AG04449 (cell line): ENCODE measurements around the gene MDM2.

Experiments used
- CTCF ChIA-PET: fragments of 350-600 bp; formaldehyde crosslinking; extraction: SDS; loops from one replicate; lab custom pipeline; 2021; ENCODE audit warnings: antibody characterized with exemption; lab: Yijun Ruan, JAX
- POLR2A ChIA-PET: fragments of 400-600, 350-600 bp; formaldehyde crosslinking; extraction: SDS; loops from one replicate; lab custom pipeline; 2020; ENCODE audit warnings: antibody characterized with exemption, inconsistent platforms; lab: Yijun Ruan, JAX
- DNase-seq: peaks from one replicate; pipeline ENCODE4 v3.0.0-alpha.2; 2010; ENCODE audit warnings: low read depth, low spot score
- H3K4me3 ChIP-seq: 2 replicates; pipeline ENCODE4 v1.5.1; 2011; ENCODE audit warnings: low read depth, mild to moderate bottlenecking, control low read depth, low read length
- TF ChIP-seq, protein P1 (sequence below): IDR thresholded peaks from one replicate; pipeline ENCODE4 v1.5.1; 2011; ENCODE audit warnings: mild to moderate bottlenecking, moderate library complexity, low read length, control low read depth, inconsistent platforms; ENCODE audit not compliant: insufficient read depth; ENCODE audit errors: missing control alignments

The MDM2 gene

DNA sequence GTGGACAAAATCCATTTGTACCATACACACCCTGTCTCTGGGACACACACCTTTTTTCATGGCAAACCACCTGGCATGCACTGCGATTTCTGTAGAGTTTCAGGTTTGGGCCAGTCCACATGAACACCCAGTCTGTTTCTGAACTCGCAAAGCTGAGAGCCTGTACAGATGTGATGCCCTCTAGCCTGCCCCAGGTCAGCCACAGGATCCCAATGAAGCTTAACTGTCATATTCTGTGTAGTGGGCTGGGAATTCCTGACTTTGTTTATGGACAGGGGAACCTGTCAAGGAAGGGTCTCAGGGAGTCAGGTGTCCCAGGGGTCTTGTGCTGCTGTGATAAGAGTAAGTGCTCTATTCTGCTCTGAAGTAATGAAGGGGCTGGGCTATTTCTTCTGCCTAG, 85.2 kb downstream of the MDM2 start:
- DNase-seq = no peak
- CTCF ChIA-PET = no interaction called here
- TF ChIP-seq, protein P1, sequence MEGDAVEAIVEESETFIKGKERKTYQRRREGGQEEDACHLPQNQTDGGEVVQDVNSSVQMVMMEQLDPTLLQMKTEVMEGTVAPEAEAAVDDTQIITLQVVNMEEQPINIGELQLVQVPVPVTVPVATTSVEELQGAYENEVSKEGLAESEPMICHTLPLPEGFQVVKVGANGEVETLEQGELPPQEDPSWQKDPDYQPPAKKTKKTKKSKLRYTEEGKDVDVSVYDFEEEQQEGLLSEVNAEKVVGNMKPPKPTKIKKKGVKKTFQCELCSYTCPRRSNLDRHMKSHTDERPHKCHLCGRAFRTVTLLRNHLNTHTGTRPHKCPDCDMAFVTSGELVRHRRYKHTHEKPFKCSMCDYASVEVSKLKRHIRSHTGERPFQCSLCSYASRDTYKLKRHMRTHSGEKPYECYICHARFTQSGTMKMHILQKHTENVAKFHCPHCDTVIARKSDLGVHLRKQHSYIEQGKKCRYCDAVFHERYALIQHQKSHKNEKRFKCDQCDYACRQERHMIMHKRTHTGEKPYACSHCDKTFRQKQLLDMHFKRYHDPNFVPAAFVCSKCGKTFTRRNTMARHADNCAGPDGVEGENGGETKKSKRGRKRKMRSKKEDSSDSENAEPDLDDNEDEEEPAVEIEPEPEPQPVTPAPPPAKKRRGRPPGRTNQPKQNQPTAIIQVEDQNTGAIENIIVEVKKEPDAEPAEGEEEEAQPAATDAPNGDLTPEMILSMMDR = no peak
- POLR2A ChIA-PET = no interaction called here
- no peak overlapping the region for H3K4me3 ChIP-seq

DNA sequence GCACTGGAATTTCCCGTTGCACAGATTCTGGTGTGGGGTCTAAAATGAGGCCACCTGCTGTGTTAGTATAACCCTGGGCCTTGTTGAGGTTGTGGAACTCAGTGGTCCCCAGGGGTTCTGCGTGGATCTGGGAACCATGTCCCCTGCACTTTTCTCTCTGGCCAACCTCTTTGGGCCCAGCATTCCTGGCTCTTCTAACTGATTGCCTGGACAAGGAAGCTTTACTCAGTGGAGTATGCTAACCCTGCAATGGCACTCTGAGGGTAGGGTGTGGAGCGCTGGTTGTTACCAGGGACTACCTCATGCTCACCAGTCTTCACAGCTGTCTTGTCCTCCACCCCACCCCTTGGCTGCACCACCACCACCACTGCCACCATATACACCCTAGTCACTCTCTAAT, 85.8 kb downstream of the MDM2 start:
- no peak overlapping the region for H3K4me3 ChIP-seq
- ChIA-PET POLR2A (no interaction called here), CTCF (no interaction called here)
- DNase-seq = no peak
- TF ChIP-seq, protein P1 = no peak

DNA sequence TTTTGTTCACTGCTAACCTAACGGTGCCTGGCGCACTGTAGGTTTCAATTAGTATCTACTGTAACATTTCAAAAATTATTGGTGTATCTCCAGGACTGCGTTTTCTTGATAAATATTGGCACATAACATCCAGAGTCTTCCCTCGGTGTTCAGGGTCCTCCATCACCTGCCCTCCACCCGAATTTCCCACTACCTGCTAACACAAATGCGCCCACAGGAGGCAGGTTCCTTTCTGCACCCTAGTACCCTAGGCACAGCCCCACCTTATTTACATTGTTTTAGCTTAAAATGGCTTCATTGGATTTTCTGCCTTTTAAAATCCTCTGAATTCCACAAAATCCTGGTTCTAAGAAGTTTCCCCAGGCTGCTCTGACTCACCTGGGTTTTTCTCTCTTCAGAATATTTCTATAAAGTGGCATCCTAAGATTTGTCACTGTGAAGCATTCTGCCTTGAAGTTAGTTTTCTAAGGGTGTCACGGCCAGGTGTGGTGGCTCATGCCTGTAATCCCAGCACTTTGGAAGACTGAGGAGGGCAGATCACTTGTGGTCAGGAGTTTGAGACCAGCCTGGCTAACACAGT, 86.4 kb downstream of the MDM2 start:
- ChIA-PET POLR2A (no interaction called here), CTCF (no interaction called here)
- DNase-seq = no peak
- TF ChIP-seq, protein P1 = no peak
- H3K4me3 ChIP-seq = no peak overlapping the region

DNA sequence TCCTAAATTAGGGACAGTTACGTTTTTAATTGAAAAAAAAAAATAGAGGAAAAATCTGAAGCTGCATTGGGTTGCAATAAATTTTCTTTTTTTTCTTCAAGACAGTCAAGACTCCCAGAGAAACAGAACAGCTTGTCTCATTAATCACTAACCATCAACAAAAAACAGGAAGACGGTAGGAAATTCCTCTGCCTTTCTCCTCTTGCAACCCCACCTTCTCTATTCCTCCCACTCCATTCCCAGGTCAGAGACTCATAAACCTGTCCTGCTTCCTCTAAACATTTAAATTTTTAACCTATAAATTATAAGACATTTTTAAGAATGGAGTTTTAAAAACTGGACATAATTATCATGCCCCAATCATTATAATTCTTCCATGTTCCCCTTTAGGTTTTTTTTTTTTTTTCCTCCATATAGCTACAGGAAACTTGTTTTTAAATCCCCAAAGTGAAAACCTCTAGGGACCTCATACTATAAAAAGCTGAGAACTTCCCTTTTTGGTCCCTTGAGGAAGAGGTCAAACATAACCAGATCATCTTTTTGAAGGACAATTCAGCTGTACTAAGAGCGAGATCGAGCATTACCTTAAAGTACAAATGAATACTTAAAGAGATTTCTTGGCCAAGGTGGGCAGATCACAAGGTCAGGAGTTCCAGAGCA, 89.0 kb downstream of the MDM2 start:
- no peak for DNase-seq
- ChIA-PET POLR2A (interaction anchor here (0.6 kb wide), 1 partner anchor 19 kb away, joined by 3 read pairs; no protein-coding TSS in a partner anchor), CTCF (interaction anchor here (0.6 to 1.7 kb wide), 4 partner anchors 12 to 182 kb away, joined by 3 to 8 read pairs (median 6); no protein-coding TSS in a partner anchor)
- TF ChIP-seq, protein P1 = no peak
- H3K4me3 ChIP-seq = no peak overlapping the region

DNA sequence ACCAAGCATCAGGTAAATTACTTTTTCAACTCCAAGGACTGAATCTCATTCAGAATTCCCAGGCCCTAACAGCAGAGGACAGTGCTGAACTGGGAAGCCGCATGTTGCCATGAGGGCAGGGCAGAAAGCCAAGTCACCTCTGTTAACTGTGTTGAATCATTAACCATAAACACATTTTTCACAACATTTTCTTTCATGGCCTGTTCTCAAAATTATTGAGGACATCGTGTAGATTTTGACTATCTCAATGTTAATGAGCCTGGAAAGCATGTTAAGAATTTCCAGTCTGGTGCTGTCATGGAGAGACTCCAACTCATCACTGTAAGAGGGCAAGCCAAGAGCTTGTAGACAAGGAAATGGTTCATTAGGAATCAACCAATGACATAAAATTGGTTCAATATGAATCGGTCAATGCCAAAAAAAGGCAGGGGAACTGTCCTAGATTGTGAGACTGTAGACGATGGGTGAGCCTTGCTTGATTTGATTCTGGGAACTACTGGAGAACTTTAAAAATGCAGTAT, 91.3 kb downstream of the MDM2 start:
- peak; percentile 68 for DNase-seq
- POLR2A ChIA-PET = no interaction called here
- TF ChIP-seq, protein P1 = peak; percentile 62
- H3K4me3 ChIP-seq = no peak overlapping the region
- CTCF ChIA-PET = interaction anchor here (1.5 kb wide), 2 partner anchors 11 to 170 kb away, joined by 5 to 8 read pairs; no protein-coding TSS in a partner anchor

DNA sequence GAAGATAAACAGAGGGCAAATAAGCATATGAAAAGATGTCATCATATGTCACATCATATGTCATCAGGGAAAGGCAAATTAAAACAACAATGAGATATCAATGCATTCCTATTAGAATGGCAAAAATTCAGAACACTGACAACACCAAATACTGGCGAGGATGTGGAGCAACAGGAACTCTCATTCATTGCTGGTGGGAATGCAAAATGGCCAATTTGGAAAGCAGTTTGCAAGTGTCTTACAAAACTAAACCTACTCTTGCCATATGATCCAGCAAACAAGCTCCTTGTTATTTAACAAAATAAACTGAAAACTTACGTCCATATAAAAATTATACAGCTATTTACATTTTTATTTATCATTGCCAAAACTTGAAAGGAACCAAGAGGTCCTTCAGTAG, 92.3 kb downstream of the MDM2 start:
- no peak for DNase-seq
- TF ChIP-seq, protein P1 = no peak
- ChIA-PET CTCF (interaction anchor here (1.2 to 1.5 kb wide), 3 partner anchors 10 to 256 kb away, joined by 3 to 8 read pairs (median 5); no protein-coding TSS in a partner anchor), POLR2A (no interaction called here)
- no peak overlapping the region for H3K4me3 ChIP-seq
